ENCODE data around the gene VPS13A. TPM values are rescaled to one million over a fixed set of nuclear protein-coding genes. Genes with fewer than 3 reads are reported as not detected.

The VPS13A gene
- total RNA-seq, 1 experiment from 2014 or later: 52.8 TPM

Other genes with a start within 250 kb of the VPS13A start
- not detected for gene FOXB2, start 157.9 kb upstream of the VPS13A start, total RNA-seq (2021; ENCODE audit: unreplicated experiment)

All from HCT116 (cell line).